Activated CD4-positive, alpha-beta T cell treated with anti-CD3 and anti-CD28 coated beads, Interleukin-2, amount 10 ng/mL, durations not matched to agents 24 days and 14 days (primary cell): ENCODE results near the gene CA4. TPM values are rescaled to one million over a fixed set of nuclear protein-coding genes. Genes with fewer than 3 reads are reported as not detected.
"Not testable (repeated sequence)": the region's sequence is repeated elsewhere in the genome, so short reads cannot be mapped to it uniquely, and the experiment has no call there.

ENCODE experiments used
- DNase-seq: peaks from one replicate; pipeline ENCODE4 v3.0.0; 2022
- H3K27ac Mint-ChIP-seq: one replicate; pipeline ENCODE4 v1.8.0; 2022; ENCODE audit warnings: mild to moderate bottlenecking, mixed read lengths
- H3K27me3 Mint-ChIP-seq: one replicate; pipeline ENCODE4 v1.8.0; 2022; ENCODE audit warnings: mixed read lengths
- H3K36me3 Mint-ChIP-seq: one replicate; pipeline ENCODE4 v1.8.0; 2022; ENCODE audit warnings: low read depth, mild to moderate bottlenecking, mixed read lengths
- H3K4me1 Mint-ChIP-seq: one replicate; pipeline ENCODE4 v1.8.0; 2021; ENCODE audit warnings: mixed read lengths
- H3K4me3 Mint-ChIP-seq: one replicate; pipeline ENCODE4 v1.8.0; 2022; ENCODE audit warnings: mild to moderate bottlenecking, moderate library complexity, mixed read lengths
- H3K9me3 Mint-ChIP-seq: one replicate; pipeline ENCODE4 v1.8.0; 2021; ENCODE audit warnings: mixed read lengths
- intact Hi-C: fragments of 100-400 bp; cut with micrococcal nuclease; formaldehyde crosslinking; loops from one replicate; pipeline ENCODE4 v1.15.1; 2023
- total RNA-seq: library from RNA; stranded (reverse); gene quantifications from 2 replicates; pipeline ENCODE4 v1.2.3, GENCODE V29; 2022

Gene CA4
- total RNA-seq, 1 donor from 2014 or later, result not detected

DNA sequence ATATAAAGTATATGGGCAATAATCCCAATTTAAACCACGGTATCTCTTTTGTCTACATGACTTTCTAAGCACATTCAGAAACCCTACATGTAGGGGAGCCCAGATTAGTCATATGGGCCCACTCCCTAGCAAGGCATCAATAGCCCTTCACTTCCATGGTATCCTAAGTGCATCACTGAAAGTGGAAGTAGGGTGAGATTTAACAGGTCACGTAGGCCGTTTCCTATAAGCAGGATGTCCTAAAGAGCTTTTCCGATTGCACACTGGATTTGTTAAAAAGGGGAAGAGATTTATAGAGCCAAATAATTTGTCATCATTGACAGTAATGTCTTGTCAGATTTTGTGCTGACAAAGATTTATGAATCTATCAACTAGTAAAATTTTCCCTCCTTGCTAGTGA, 39.0 kb downstream of the CA4 start:
- Mint-ChIP-seq H3K36me3 (peaks cover 30% of the 10 kb centered on the region), H3K27ac (no peak overlapping the region)

DNA sequence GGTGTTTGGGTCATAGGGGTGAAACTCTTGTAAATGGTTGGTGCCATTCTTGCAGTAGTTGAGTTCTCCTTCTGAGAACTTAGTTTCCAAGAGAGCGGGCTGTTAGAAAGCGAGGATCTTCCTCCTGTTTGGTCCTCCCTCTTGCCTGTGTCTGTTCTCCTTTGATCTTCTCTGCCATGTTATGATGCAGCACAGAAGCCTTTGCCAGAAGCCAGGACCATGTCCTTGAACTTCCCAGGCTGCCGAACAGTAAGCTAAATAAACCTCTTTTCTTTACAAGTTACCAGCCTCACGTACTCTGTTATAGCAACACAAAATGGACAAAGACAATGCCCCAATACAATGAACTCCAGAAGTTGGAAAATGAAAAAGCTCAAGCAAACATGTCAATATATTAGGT, 40.3 kb downstream of the CA4 start:
- not testable (repeated sequence) for H3K27me3 Mint-ChIP-seq, H3K9me3 Mint-ChIP-seq
- peaks cover 33% of the 10 kb centered on the region for H3K36me3 Mint-ChIP-seq

More for the DNA sequence above, 39.0 kb downstream of the CA4 start:
- no peaks in the 10 kb centered on the region for H3K27me3 Mint-ChIP-seq
- H3K4me3 Mint-ChIP-seq, result no peak overlapping the region
- H3K9me3 Mint-ChIP-seq, result no peaks in the 10 kb centered on the region
- intact Hi-C loops, result no loop called here
- peaks cover 2% of the 10 kb centered on the region for H3K4me1 Mint-ChIP-seq
- DNase-seq, result no peak

GRCh38 chr17:60193032-60193431, 43.3 kb downstream of the CA4 start:
- H3K4me3 Mint-ChIP-seq, DNase-seq, H3K27me3 Mint-ChIP-seq, intact Hi-C loops, H3K4me1 Mint-ChIP-seq, H3K9me3 Mint-ChIP-seq, H3K27ac Mint-ChIP-seq: not testable (repeated sequence)
- peaks cover 43% of the 10 kb centered on the region for H3K36me3 Mint-ChIP-seq

More for the DNA sequence above, 40.3 kb downstream of the CA4 start:
- H3K4me1 Mint-ChIP-seq, H3K27ac Mint-ChIP-seq, intact Hi-C loops, H3K4me3 Mint-ChIP-seq, DNase-seq: not testable (repeated sequence)

GRCh38 chr17:60193482-60193881, 43.7 kb downstream of the CA4 start:
- Mint-ChIP-seq H3K4me1 (no peaks in the 10 kb centered on the region), H3K4me3 (no peak overlapping the region), H3K9me3 (no peaks in the 10 kb centered on the region), H3K36me3 (peaks cover 47% of the 10 kb centered on the region), H3K27me3 (no peaks in the 10 kb centered on the region), H3K27ac (no peak overlapping the region)
- intact Hi-C loops, result no loop called here
- DNase-seq, result no peak

DNA sequence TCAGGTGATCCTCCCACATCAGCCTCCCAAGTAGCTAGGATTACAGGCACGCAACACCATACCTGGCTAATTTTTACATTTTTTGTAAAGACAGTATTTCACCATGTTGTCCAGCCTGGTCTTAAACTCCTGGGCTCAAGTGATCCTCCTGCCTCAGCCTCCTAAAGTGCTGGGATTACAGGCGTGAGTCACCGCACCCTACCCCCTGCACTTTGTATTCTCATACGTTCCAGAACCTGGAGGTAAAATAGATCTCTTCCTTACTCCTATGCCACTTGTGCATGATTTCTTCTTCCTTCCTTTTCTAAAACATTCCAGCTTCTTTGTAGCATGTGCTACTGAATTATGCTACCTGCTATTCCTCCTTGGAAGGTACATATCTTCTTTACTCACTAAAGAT, 44.4 kb downstream of the CA4 start:
- intact Hi-C loops, H3K9me3 Mint-ChIP-seq, H3K27ac Mint-ChIP-seq, H3K4me3 Mint-ChIP-seq, DNase-seq, H3K27me3 Mint-ChIP-seq, H3K4me1 Mint-ChIP-seq: not testable (repeated sequence)
- peaks cover 45% of the 10 kb centered on the region for H3K36me3 Mint-ChIP-seq

- peaks cover 29% of the 10 kb centered on the region for H3K36me3 Mint-ChIP-seq
Measured at GRCh38 chr17:60198630-60199029, 48.9 kb downstream of the CA4 start.

DNA sequence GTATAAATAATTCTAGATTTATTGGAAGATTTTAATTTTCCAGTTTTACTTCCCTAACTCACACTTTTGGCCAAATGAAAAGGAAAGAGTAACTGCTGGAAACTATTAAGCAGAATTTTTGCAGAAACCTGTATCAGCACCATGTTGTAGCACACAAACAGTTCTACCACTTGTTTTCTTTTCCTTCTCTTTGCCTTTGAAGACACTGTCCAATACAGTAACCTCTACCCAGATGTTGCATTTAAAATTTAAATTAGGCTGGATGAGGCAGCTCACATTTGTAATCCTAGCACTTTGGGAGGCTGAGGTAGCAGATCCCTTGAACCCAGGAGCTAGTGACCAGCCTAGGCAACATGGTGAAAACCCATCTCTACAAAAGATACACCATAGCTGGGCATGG, 56.0 kb downstream of the CA4 start:
- H3K9me3 Mint-ChIP-seq, H3K27me3 Mint-ChIP-seq, H3K4me3 Mint-ChIP-seq, DNase-seq, H3K4me1 Mint-ChIP-seq, H3K36me3 Mint-ChIP-seq, H3K27ac Mint-ChIP-seq, intact Hi-C loops: not testable (repeated sequence)

More at GRCh38 chr17:60198630-60199029, 48.9 kb downstream of the CA4 start:
- intact Hi-C loops, H3K27me3 Mint-ChIP-seq, DNase-seq, H3K9me3 Mint-ChIP-seq, H3K4me1 Mint-ChIP-seq, H3K4me3 Mint-ChIP-seq, H3K27ac Mint-ChIP-seq: not testable (repeated sequence)

- intact Hi-C loops, H3K4me3 Mint-ChIP-seq, H3K36me3 Mint-ChIP-seq, H3K27ac Mint-ChIP-seq, H3K9me3 Mint-ChIP-seq, DNase-seq, H3K27me3 Mint-ChIP-seq, H3K4me1 Mint-ChIP-seq: not testable (repeated sequence)
Measured at GRCh38 chr17:60208302-60208701, 58.5 kb downstream of the CA4 start.

Other genes starting within 250 kb of the CA4 start
- gene RNFT1, start 185.2 kb upstream of the CA4 start, total RNA-seq, result 33.9 and 34.3 TPM in 2 replicates
- gene HEATR6, start 71.1 kb upstream of the CA4 start, total RNA-seq, result 32.4 and 33.7 TPM in 2 replicates
- 30.2 and 34.3 TPM in 2 replicates for gene USP32, start 242.2 kb downstream of the CA4 start, total RNA-seq